Ishikawa (cell line): ENCODE data around the gene MT1HL1.

Experiments used
- CREB1 ChIP-seq: IDR thresholded peaks from 2 replicates; pipeline ENCODE4 v1.6.1; 2012; ENCODE audit warnings: low read depth
- EP300 ChIP-seq: IDR thresholded peaks from 2 replicates; pipeline ENCODE4 v1.6.1; 2012; ENCODE audit warnings: borderline replicate concordance
- FOXM1 ChIP-seq: IDR thresholded peaks from 2 replicates; pipeline ENCODE4 v1.6.1; 2012; ENCODE audit warnings: low read depth, borderline replicate concordance
- MAX ChIP-seq: IDR thresholded peaks from 2 replicates; pipeline ENCODE4 v1.6.1; 2012
- NFIC ChIP-seq: IDR thresholded peaks from 2 replicates; pipeline ENCODE4 v1.6.1; 2012
- RAD21 ChIP-seq: IDR thresholded peaks from 2 replicates; pipeline ENCODE4 v1.6.1; 2012; ENCODE audit warnings: low read depth
- REST ChIP-seq: IDR thresholded peaks from 2 replicates; pipeline ENCODE4 v1.6.1; 2012; ENCODE audit warnings: low read depth, mild to moderate bottlenecking
- TAF1 ChIP-seq: IDR thresholded peaks from 2 replicates; pipeline ENCODE4 v1.6.1; 2012; ENCODE audit warnings: low read depth, mild to moderate bottlenecking
- TCF12 ChIP-seq: IDR thresholded peaks from 2 replicates; pipeline ENCODE4 v1.6.1; 2012; ENCODE audit warnings: low read depth
- YY1 ChIP-seq: IDR thresholded peaks from 2 replicates; pipeline ENCODE4 v1.6.1; 2012; ENCODE audit warnings: low read depth
- ZBTB7A ChIP-seq: IDR thresholded peaks from 2 replicates; pipeline ENCODE4 v1.6.1; 2012; ENCODE audit warnings: low read depth

GRCh38 chr1:236998546-236998945, 5.7 kb downstream of the MT1HL1 start:
- TF ChIP-seq TAF1 = no peak
- no peak for TF ChIP-seq MAX
- no peak for TF ChIP-seq YY1
- TF ChIP-seq TCF12 = no peak
- no peak for TF ChIP-seq EP300
- no peak for TF ChIP-seq REST
- no peak for TF ChIP-seq RAD21
- TF ChIP-seq ZBTB7A = no peak
- TF ChIP-seq FOXM1 = no peak
- no peak for TF ChIP-seq CREB1
- no peak for TF ChIP-seq NFIC
